GM19397 (cell line): ENCODE measurements around the gene ANXA5.

ENCODE experiments used
- ATAC-seq: cut with Tn5 transposase; IDR thresholded peaks from one replicate; pipeline ENCODE4 v1.9.1; 2021; ENCODE audit warnings: mild to moderate bottlenecking, moderate library complexity; ENCODE audit not compliant: unreplicated experiment

ANXA5 gene

DNA sequence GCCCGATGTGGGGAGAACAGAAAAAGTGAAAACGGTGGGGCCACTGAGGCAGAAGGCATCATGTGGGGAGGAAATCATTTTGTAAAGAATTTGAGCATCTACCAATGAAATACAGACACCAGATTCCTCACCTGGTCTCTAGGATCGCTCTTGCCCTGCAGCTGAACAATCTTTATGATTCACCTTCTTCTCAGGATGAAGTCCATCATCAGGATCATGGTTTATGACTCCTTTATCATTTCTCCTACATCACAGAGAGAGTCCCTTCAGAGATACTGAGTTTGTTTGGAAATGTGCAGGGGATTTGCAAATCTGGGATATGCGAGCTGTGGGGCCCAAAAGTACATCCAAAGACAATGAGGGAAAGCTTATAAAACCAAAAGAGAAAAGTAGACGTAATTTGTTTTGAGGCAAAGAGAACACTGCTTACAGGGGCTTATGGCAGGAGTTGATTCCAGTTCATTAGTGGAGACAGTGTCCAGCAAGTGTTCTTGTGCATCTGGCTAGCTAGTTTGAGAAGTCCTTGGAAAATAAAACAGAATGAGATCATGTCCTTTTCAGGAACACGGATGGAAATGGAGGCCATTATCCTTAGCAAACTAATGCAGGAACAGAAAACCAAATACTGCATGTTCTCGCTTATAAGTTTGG is 15.3 kb upstream of the ANXA5 start:
- peak; percentile 17 for ATAC-seq

DNA sequence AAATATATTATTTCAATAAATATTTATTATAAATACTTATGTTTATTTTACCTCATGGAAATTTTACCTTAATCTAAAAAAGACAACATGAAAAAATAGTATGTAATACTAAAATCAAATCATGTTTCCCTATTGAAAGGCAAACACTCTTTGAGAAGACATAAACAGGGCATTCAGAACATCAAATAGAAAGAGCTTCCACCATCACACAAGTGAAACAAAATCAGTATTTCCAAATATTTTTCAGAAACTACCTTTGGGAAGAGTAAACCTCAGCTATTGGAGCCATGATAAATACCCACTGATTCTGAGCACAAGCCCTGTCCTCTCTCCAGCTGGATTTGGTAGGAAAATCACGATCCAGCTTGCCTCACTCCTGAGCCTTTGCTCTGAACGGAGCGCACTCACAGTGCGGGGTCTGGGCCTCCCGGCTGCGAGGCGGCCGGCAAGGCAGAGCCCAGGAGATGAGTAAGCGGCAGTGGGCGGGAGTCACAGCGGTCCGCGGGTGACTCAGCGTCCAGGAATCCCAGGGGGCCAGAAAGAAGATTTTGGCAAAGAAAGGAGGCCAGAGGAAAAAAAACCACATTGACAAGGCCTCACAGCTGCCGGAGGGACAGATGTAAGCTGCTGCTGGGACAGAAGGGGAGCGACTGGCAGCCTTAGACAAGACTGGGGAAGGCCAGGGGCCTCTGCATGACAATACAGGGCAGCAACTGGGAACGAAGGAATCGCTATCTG is 14.7 kb upstream of the ANXA5 start:
- peak; percentile 97 for ATAC-seq

DNA sequence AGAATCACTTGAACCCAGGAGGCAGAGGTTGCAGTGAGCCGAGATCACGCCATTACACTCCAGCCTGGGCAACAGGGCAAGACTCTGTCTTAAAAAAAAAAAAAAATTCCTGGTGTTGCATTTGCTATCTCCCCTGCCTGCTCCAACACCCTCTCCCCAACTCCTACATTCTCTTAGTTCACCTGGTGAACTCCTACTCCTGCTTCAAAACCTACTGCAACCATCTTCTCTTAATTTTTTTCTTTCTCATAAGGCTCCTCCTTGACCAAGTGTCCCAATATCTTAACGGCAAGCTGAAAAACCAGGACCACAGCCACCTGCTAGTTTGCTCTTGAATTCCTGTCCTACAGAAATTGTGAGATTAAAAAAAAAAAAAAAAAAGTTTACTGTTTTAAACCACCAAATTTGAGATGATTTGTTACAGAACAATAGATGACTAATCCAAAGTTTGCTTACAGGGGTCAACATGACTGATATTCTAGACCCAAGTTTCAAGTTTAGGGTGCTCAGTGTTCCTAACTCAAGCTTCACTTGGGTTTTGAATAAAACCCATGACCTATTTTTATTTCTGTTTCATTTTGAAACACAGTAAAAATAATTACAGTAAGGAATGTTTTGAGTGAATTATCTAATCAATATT is 13.1 kb upstream of the ANXA5 start:
- no peak for ATAC-seq

DNA sequence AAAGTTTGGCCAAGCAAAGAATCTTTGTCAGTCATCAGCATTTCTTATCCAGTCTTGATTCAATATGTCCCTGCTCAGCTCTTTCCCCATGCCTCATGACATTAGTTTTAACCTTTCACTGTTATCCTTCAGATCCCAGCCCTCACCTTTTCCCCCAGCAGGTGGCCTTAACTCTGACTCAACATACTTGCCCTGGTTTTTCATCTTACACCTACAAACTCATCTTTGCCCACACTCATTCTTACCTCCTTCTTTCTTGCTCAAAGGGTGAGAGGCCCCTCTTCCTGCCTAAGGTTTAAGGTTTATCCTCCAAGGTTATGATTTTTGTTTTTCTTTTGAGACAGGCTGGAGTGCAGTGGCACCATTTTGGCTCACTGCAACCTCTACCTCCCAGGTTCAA is 10.6 kb upstream of the ANXA5 start:
- no peak for ATAC-seq

DNA sequence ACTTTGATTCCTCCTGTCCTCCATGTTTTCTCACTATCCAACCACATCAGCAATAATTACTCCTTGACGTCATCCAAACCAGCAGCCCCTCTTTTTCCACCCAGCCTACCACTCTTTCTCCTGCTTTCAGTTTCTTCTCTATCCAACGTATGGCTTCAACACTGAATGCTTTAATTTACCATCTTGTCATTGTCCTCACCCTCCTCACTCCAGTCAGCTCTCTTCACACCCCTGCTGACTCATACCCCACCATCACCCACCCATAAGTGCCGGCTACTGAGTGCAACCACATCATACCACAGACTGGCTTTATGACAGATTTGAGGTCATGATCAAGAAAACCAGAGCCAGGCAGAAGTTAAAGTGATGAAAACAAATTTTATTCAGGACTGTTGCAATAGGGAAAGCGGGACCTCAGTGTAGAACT is 9.8 kb upstream of the ANXA5 start:
- ATAC-seq: no peak

DNA sequence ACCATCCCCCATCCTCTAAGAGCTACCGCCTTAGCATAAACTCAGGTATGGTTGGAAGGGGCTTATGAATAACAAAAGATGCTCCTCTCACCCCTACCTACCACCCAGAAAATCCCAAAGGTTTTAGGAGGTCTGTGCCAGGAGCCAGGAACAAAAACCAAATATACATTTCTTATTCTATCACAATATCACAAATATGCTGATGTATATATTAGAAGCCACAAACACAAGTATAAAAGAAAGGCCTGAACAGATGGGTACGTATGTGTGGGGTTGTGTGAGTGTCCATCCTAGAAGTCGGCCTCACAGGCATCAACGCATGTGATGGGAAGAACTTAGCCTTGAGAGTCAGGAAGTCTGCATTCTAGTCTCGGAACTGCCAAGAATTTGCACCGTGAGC is 8.7 kb upstream of the ANXA5 start:
- no peak for ATAC-seq

DNA sequence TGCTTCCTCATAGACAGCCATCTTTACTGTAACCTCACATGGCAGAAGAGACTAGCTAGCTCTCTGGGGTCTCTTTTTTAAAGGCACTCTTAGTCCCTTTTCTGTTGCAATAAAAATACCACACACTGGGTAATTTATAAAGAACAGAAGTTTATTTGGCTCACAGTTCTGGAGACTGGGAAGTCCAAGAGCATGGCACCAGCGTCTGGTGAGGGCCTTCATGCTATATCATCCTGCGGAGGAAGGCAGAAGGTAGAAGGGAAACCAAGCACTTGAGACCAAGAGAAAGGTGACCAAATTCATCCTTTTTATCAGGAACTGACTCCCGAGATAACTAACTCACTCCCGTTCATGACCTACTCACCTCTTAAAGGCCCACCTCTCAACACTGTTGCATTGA is 5.4 kb upstream of the ANXA5 start:
- no peak for ATAC-seq

DNA sequence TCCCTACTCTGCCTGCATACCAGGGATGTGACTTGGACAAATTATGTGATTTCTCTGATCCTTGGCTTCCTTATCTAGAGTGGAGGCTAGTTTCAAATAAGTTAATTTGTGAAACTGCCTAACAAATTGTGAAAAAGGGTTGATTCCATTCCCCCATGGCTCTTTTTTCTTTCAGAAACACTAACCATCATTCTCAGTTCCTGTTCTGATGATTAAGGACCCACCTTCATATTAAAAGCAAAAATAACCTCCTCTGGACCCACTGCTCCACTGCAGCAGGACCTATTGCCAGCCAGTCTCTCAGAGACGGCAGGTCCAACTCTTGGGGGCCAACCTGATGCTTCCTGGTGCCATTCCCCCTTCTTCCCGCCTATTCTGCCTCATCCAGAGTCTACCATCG is 4.5 kb upstream of the ANXA5 start:
- no peak for ATAC-seq

DNA sequence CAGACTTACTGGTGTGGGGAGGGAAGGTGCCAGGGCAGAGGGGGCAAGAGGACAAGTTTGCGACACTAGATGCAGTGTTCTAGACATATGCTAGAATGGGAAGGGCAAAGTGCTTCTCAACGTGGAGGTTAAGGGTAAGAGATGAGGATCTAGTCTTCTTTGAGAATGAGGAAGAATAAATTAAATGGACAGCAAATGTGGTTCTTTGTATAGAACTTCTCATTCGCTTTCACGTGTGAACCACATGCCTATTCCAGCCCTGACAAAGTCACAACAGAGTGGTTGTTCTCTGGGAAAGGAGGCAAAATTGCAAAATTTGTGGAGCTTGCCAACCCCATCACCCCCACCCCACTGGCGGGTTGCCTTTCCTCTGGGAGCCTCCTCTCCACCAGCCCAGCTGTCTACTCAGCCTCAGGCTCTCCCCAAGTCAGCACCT is 1.5 kb upstream of the ANXA5 start:
- ATAC-seq: no peak

DNA sequence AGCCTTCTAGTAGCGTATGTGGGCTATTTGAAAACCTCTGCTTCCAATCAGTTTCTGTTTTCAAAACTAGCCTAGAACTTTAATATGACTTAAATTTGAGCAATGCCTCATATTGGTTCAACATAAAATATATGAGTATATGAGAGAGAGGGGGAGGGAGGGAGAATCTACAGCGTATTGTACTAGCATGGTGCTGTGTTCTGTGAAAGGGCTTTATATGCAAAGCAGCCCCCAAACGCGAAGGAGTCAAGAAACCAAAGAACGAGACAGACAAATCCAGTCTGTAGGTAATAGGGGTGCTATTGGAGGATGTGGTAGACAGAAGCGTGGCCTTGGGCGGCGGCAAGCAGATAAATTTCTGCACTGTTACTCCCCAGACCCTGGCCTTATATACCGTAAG is 784 bp upstream of the ANXA5 start:
- ATAC-seq: no peak

DNA sequence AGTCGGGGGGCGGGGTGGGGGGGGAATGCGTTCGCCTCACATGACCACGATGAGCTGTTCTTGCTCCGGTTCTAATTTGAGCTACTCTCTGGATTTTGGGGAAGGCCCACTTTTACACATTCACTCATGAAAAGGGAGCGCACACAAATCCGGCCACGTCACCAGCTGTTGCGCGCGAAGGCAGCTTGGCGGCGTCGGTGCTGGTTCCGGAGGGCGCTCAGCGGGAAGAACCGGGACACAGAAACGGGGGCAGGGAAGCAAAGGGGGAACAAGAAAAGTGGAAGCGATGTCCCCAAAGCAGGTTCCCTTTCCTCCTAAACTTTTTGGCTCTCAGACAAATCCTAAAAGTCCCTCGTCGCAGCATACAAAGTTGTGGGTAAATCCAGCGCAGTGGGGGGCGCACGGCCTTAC is 605 bp downstream of the ANXA5 start:
- peak; percentile 15 for ATAC-seq

DNA sequence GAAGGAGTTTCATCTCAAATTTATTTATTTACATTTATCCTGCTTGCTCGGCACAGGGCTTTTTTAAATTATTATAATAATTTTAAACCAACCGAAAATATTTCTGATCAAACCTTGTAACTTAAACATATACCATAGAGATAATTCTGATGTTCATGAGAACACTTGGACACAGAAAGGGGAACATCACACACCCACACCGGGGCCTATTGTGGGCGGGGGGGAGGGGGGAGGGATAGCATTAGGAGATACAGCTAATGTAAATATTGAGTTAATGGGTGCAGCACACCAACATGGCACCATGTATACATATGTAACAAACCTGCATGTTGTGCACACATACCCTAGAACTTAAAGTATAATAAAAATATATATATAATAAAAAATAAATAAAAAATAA is 2.9 kb downstream of the ANXA5 start:
- no peak for ATAC-seq

DNA sequence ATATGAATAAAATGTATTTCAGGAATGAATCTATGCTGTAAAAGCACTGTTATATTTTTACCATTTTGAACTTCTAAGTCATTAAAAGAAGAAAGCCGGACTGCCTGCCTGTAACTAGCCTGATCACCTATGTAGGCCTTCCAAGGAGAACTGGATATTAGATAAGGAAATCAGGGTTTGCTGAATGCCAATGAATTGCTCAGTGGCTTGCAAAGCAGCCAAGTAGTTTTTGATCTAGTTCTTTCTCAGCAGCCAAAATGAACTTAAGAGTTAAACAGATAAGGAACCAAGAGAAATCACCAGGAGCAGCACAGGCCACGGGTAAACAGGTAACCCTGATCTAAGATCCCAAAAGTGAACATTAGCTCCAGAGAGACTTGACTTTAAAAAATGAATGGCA is 3.3 kb downstream of the ANXA5 start:
- no peak for ATAC-seq

DNA sequence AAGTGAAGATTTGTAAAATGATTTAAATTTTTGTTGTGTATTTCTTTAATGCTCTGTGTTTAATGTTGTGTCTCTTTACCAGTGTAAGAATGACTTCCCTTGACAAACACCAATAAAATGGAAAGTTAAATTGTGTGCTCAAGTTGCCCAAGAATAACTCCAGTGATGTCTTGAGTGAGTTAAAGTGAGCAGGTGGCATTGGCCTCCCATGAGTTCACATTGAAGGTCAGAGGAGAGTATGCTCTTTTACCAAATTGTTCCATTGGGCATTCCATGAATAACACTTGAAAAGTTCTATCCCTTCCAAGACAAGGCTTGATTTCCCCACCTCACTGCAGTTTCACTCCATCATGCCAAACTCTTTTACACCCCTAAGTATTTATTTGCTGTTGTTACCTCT is 4.5 kb downstream of the ANXA5 start:
- no peak for ATAC-seq

DNA sequence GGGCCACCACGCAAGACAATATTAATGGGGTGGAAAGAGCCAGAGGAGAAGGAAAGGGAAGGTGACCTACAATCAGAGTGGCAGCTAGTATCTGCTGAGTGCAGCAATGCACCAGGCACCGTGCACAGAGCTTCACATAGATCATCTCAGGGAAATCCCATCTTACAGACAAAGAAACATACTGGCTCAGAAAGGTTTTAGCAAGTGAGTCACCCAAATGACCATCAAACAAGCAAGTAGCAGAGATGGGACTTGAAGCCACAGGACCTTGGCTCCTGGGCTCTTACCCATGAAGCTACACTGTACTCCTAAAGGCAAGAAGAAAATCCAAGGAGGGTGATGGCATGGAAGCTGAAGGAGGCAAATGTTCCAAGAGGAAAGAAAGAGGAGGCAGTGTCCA is 6.8 kb downstream of the ANXA5 start:
- ATAC-seq: no peak

DNA sequence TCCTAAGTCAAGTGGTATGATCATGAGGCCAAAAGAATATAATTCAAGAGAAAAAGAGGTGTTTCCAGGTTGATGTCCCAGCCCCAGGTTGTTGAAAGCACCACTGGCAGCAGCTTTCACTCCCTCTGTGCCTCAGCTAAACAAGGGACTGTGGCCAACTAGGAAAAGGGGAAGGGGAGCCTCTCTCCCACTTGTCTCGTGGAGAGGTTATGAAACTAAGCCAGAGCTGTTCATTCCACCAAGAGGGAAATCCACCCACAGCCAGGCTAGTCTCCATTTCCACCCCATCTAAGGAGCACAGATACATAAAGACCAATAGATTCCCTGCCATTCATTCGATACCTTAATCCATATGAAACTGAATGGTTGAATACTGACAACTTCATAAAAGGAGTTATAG is 8.1 kb downstream of the ANXA5 start:
- ATAC-seq: no peak

DNA sequence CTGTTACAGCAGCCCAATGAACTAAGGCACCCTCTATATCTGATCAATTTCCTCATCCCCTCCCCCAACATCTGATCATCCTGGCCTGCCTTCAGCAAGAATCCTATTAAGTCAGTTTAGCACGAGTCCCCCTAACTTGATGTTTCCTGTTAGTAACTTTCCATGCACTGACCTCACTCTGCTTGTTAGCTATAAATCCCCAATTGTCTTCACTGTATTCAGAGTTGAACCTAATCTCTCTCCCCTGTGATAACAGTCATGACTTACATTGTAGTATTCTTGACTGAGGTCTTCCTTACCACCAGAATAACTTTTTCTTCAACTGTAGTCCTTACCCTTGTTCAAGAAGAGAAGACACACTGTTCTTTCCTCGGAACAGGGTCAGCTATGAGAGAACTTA is 8.5 kb downstream of the ANXA5 start:
- ATAC-seq: no peak

DNA sequence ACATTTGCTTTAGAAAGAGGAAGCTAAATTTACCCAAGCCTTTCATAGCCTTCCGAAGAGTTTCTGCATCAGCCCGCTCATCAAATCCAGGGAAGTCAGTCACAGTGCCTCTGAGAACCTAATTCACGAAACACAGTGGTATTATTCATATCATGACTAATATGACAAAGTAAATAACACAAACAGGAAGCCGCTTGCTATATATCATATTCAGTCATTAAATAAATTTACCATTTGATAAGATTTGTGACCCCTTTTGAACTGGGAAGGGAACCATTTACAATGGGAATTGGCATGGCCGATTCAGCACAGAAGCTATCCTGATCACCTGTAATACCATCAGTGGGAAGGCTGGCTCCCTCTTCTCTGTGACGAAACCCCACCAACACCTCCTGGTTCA is 10.5 kb downstream of the ANXA5 start:
- ATAC-seq: no peak

DNA sequence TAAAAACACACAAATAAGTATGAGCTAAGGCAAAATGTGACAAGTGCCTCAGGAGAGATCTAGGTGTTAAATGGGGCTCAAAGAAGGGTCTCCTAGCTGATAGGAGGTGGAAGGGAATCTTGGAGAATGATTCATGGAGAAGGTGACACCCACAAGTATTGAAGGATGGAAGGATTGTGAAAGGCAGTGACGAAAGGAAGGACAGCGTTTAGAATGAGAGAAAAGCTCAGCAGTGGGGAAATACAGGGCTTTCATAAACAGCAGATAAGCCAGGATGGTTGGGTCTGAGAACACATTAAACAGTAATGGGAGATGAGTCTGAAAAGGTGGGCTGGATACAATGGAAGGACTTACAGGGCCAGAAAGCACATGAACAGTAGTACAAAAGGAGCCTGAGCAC is 11.5 kb downstream of the ANXA5 start:
- no peak for ATAC-seq

DNA sequence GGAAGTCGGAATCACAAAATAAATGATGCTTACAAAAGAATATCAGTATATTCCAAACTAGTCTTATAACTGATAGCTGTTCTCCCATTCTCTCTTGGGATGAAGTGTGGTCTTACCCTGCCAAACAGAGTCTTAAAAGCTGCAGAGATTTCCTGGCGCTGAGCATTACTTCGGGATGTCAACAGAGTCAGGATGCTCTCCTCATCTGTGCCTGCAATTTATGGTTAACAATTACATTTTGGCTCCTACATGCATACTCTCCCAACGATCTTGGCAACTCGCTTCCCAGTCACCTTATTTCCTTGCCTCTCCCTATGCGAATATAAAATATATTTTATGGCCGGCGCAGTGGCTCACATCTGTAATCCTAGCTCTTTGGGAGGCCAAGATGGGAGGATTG is 12.2 kb downstream of the ANXA5 start:
- ATAC-seq: no peak

DNA sequence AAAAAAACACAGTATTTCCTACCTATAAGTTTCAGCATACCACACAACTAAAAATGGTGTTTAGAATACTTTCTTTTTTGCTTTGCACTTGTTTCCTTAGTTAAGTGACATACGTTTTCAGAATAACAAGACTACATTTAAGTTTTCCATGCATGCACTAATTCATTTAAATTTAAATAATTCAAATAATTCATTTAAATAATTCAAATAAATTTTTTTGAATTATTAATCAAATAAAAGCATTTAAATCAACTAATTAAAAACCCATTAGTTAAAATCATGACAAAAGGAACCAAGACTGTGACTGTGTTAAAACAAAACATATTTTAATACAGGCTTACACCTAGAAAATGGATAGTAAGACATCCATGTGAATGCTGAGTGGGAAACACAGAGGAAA is 12.8 kb downstream of the ANXA5 start:
- ATAC-seq: no peak

DNA sequence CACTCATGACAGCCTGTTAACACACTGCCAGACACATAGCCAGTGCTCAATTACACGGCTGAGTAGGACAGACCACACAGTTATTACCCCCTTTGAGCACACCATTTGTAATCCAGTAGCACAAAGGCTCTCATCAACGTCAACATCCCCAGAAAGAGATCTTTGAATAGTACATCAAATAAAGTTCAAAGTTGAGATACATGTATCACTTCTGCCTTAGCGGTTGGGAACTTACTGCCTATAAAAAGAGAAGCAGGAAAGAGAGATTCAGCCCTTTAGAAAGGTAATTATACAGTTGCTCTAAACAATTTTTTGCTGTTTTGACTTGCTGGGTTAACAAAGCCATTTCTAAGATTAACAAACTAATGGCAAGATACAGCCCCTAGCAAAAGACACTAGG is 16.2 kb downstream of the ANXA5 start:
- ATAC-seq: no peak
